ENCODE measurements around the gene LSM10. TPM values are rescaled to one million over a fixed set of nuclear protein-coding genes. Genes with fewer than 3 reads are reported as not detected.

Gene LSM10
- total RNA-seq, 2 donors from 2014 or later: 36.8 to 72.7 TPM

GRCh38 chr1:36442337-36442736, 44.6 kb upstream of the LSM10 start:
- no peaks in the 10 kb centered on the region for H3K4me1 ChIP-seq (replicated peaks)
- WGBS: 87% methylated on average over 3 of the region's 3 CpGs

GRCh38 chr1:36440646-36441045, 42.9 kb upstream of the LSM10 start:
- Histone ChIP-seq H3K36me3 (no peaks in the 10 kb centered on the region), H3K27ac (no peak overlapping the region)
- TF ChIP-seq CTCF (IDR thresholded peaks at IDR 0.05) (no peak), POLR2A (IDR thresholded peaks at IDR 0.05) (no peak), POLR2AphosphoS5 (IDR thresholded peaks at IDR 0.05) (no peak)

More at GRCh38 chr1:36442337-36442736, 44.6 kb upstream of the LSM10 start:
- Histone ChIP-seq H3K36me3 (no peaks in the 10 kb centered on the region), H3K4me3 (no peak overlapping the region), H3K27me3 (replicated peaks; ENCODE audit: insufficient read depth) (no peaks in the 10 kb centered on the region), H3K27ac (no peak overlapping the region), H3K9me3 (no peaks in the 10 kb centered on the region)
- no peak for TF ChIP-seq POLR2AphosphoS5 (IDR thresholded peaks at IDR 0.05)
- no peak for TF ChIP-seq CTCF (IDR thresholded peaks at IDR 0.05)
- no peak for TF ChIP-seq POLR2A (IDR thresholded peaks at IDR 0.05)
- DNase-seq (ENCODE audit: low spot score): no peak
- intact Hi-C loops (cut with DNase I): no loop called here

GRCh38 chr1:36440044-36440443, 42.3 kb upstream of the LSM10 start:
- Histone ChIP-seq H3K4me3 (no peak overlapping the region), H3K9me3 (no peaks in the 10 kb centered on the region), H3K36me3 (no peaks in the 10 kb centered on the region), H3K4me1 (replicated peaks) (no peaks in the 10 kb centered on the region), H3K27me3 (replicated peaks; ENCODE audit: insufficient read depth) (no peaks in the 10 kb centered on the region), H3K27ac (no peak overlapping the region)
- TF ChIP-seq POLR2A (IDR thresholded peaks at IDR 0.05): no peak
- no peak for TF ChIP-seq CTCF (IDR thresholded peaks at IDR 0.05)
- no peak for TF ChIP-seq POLR2AphosphoS5 (IDR thresholded peaks at IDR 0.05)
- intact Hi-C loops (cut with DNase I): no loop called here
- no peak for DNase-seq (ENCODE audit: low spot score)
- WGBS: 33% methylated on average over 3 of the region's 3 CpGs

More at GRCh38 chr1:36440646-36441045, 42.9 kb upstream of the LSM10 start:
- intact Hi-C loops (cut with DNase I): no loop called here
- Histone ChIP-seq H3K27me3 (replicated peaks; ENCODE audit: insufficient read depth) (no peaks in the 10 kb centered on the region), H3K4me3 (no peak overlapping the region), H3K4me1 (replicated peaks) (no peaks in the 10 kb centered on the region), H3K9me3 (no peaks in the 10 kb centered on the region)
- 94% methylated on average over 3 of the region's 3 CpGs for WGBS
- DNase-seq (ENCODE audit: low spot score): no peak

- DNase-seq (ENCODE audit: low spot score): no peak
- Histone ChIP-seq H3K27ac (no peak overlapping the region), H3K4me1 (replicated peaks) (no peaks in the 10 kb centered on the region), H3K27me3 (replicated peaks; ENCODE audit: insufficient read depth) (no peaks in the 10 kb centered on the region), H3K36me3 (no peaks in the 10 kb centered on the region), H3K9me3 (no peaks in the 10 kb centered on the region), H3K4me3 (no peak overlapping the region)
- intact Hi-C loops (cut with DNase I): no loop called here
- no peak for TF ChIP-seq CTCF (IDR thresholded peaks at IDR 0.05)
- no peak for TF ChIP-seq POLR2A (IDR thresholded peaks at IDR 0.05)
- TF ChIP-seq POLR2AphosphoS5 (IDR thresholded peaks at IDR 0.05): no peak
- 94% methylated on average over 4 of the region's 4 CpGs for WGBS
Observed at GRCh38 chr1:36438715-36439114, 41.0 kb upstream of the LSM10 start.

- TF ChIP-seq POLR2A (IDR thresholded peaks at IDR 0.05) (no peak), CTCF (IDR thresholded peaks at IDR 0.05) (no peak), POLR2AphosphoS5 (IDR thresholded peaks at IDR 0.05) (no peak)
- no peaks in the 10 kb centered on the region for H3K36me3 ChIP-seq
- H3K27me3 ChIP-seq (replicated peaks; ENCODE audit: insufficient read depth): no peaks in the 10 kb centered on the region
- no peak overlapping the region for H3K27ac ChIP-seq
- intact Hi-C loops (cut with DNase I): no loop called here
- H3K9me3 ChIP-seq: no peaks in the 10 kb centered on the region
- WGBS: 35% methylated on average over 1 of the region's 1 CpG
- H3K4me3 ChIP-seq: no peak overlapping the region
- no peaks in the 10 kb centered on the region for H3K4me1 ChIP-seq (replicated peaks)
- no peak for DNase-seq (ENCODE audit: low spot score)
Observed at GRCh38 chr1:36436821-36437220, 39.1 kb upstream of the LSM10 start.
